ENCODE results near the gene SLCO4A1. TPM values are rescaled to one million over a fixed set of nuclear protein-coding genes. Genes with fewer than 3 reads are reported as not detected.
A peak's percentile ranks its signal among the peaks of the same experiment; 100 is the strongest.

Gene SLCO4A1
- total and polyA plus RNA-seq, 4 experiments from 2014 or later = 0.49 to 0.99 (median 0.97) TPM; not detected in 1

GRCh38 chr20:62674370-62674769 lies 32.1 kb downstream of the SLCO4A1 start:
- H3K4me1 Mint-ChIP-seq = peaks cover 0 to 14% (median 4%) of the 10 kb centered on the region in 4 donors
- ChIA-PET CTCF (ENCODE audit: partially characterized antibody) (interaction anchor here (1.3 to 1.5 kb wide), 2 partner anchors 23 to 134 kb away, joined by 3 read pairs; no protein-coding TSS in a partner anchor), POLR2A (ENCODE audit: partially characterized antibody) (no interaction called here)
- no peaks in the 10 kb centered on the region for H3K36me3 ChIP-seq (ENCODE audit: insufficient read depth, low read length)
- H3K9me3 ChIP-seq (ENCODE audit: control insufficient read depth in 1 of 2, low read length in 2 of 2) = no peaks in the 10 kb centered on the region
- no peak for DNase-seq
- no peak overlapping the region for H3K27ac ChIP-seq (ENCODE audit: low read depth, low read length)
- no peak overlapping the region for H3K27ac Mint-ChIP-seq
- peaks cover 0 to 3% of the 10 kb centered on the region in 2 donors for H3K36me3 Mint-ChIP-seq
- H3K4me3 Mint-ChIP-seq = no peak overlapping the region
- H3K4me3 ChIP-seq (ENCODE audit: low read length in 2 of 2) = no peak overlapping the region
- no peaks in the 10 kb centered on the region for H3K27me3 Mint-ChIP-seq
- no peaks in the 10 kb centered on the region for H3K4me1 ChIP-seq (ENCODE audit: insufficient read depth, low read length)
- H3K27me3 ChIP-seq (ENCODE audit: insufficient read depth, low read length) = no peaks in the 10 kb centered on the region
- intact Hi-C loops (cut with micrococcal nuclease) = no loop called here
- peaks cover 0 to 2% (median 0%) of the 10 kb centered on the region in 8 donors for H3K9me3 Mint-ChIP-seq

GRCh38 chr20:62675156-62675876 lies 33.0 kb downstream of the SLCO4A1 start:
- Mint-ChIP-seq H3K4me1 (peaks cover 0 to 18% (median 4%) of the 10 kb centered on the region in 4 donors), H3K27ac (no peak overlapping the region), H3K9me3 (peaks cover 0 to 9% (median 0%) of the 10 kb centered on the region in 8 donors), H3K27me3 (no peaks in the 10 kb centered on the region), H3K4me3 (no peak overlapping the region), H3K36me3 (peaks cover 0 to 3% of the 10 kb centered on the region in 2 donors)
- Histone ChIP-seq H3K36me3 (ENCODE audit: insufficient read depth, low read length) (no peaks in the 10 kb centered on the region), H3K27ac (ENCODE audit: low read depth, low read length) (no peak overlapping the region), H3K4me3 (ENCODE audit: low read length in 2 of 2) (no peak overlapping the region), H3K9me3 (ENCODE audit: control insufficient read depth in 1 of 2, low read length in 2 of 2) (no peaks in the 10 kb centered on the region), H3K4me1 (ENCODE audit: insufficient read depth, low read length) (no peaks in the 10 kb centered on the region), H3K27me3 (ENCODE audit: insufficient read depth, low read length) (no peaks in the 10 kb centered on the region)
- intact Hi-C loops (cut with micrococcal nuclease) = no loop called here
- no peak for DNase-seq
- ChIA-PET POLR2A (ENCODE audit: partially characterized antibody) (no interaction called here), CTCF (ENCODE audit: partially characterized antibody) (interaction anchor here (1.3 kb wide), 1 partner anchor 24 kb away, joined by 3 read pairs; no protein-coding TSS in a partner anchor)

GRCh38 chr20:62675877-62676260 lies 33.6 kb downstream of the SLCO4A1 start:
- ChIA-PET POLR2A (ENCODE audit: partially characterized antibody) (no interaction called here), CTCF (ENCODE audit: partially characterized antibody) (no interaction called here)
- Mint-ChIP-seq H3K9me3 (peaks cover 0 to 14% (median 2%) of the 10 kb centered on the region in 8 donors), H3K27ac (no peak overlapping the region), H3K27me3 (no peaks in the 10 kb centered on the region), H3K4me1 (peaks cover 0 to 18% (median 4%) of the 10 kb centered on the region in 4 donors), H3K4me3 (no peak overlapping the region), H3K36me3 (peaks cover 0 to 3% of the 10 kb centered on the region in 2 donors)
- Histone ChIP-seq H3K4me3 (ENCODE audit: low read length in 2 of 2) (no peak overlapping the region), H3K27me3 (ENCODE audit: insufficient read depth, low read length) (no peaks in the 10 kb centered on the region), H3K4me1 (ENCODE audit: insufficient read depth, low read length) (no peaks in the 10 kb centered on the region), H3K36me3 (ENCODE audit: insufficient read depth, low read length) (no peaks in the 10 kb centered on the region), H3K9me3 (ENCODE audit: control insufficient read depth in 1 of 2, low read length in 2 of 2) (no peaks in the 10 kb centered on the region), H3K27ac (ENCODE audit: low read depth, low read length) (no peak overlapping the region)
- intact Hi-C loops (cut with micrococcal nuclease) = no loop called here
- no peak for DNase-seq

GRCh38 chr20:62676976-62677375 lies 34.7 kb downstream of the SLCO4A1 start:
- Mint-ChIP-seq H3K4me3 (peak overlapping the region in 1 of 8 donors; percentile 35), H3K27me3 (no peaks in the 10 kb centered on the region), H3K27ac (peak overlapping the region in 2 of 7 donors; percentile 57 to 60), H3K9me3 (peaks cover 0 to 12% (median 2%) of the 10 kb centered on the region in 8 donors), H3K4me1 (peaks cover 0 to 18% (median 4%) of the 10 kb centered on the region in 4 donors), H3K36me3 (peaks cover 0 to 3% of the 10 kb centered on the region in 2 donors)
- H3K27me3 ChIP-seq (ENCODE audit: insufficient read depth, low read length) = no peaks in the 10 kb centered on the region
- H3K4me1 ChIP-seq (ENCODE audit: insufficient read depth, low read length) = no peaks in the 10 kb centered on the region
- H3K9me3 ChIP-seq (ENCODE audit: control insufficient read depth in 1 of 2, low read length in 2 of 2) = no peaks in the 10 kb centered on the region
- ChIA-PET CTCF (ENCODE audit: partially characterized antibody) (interaction anchor here (2.0 kb wide), 1 partner anchor 131 kb away, joined by 9 read pairs; no protein-coding TSS in a partner anchor), POLR2A (ENCODE audit: partially characterized antibody) (no interaction called here)
- H3K27ac ChIP-seq (ENCODE audit: low read depth, low read length) = no peak overlapping the region
- no peak overlapping the region for H3K4me3 ChIP-seq (ENCODE audit: low read length in 2 of 2)
- DNase-seq = no peak
- intact Hi-C loops (cut with micrococcal nuclease) = no loop called here
- H3K36me3 ChIP-seq (ENCODE audit: insufficient read depth, low read length) = no peaks in the 10 kb centered on the region

GRCh38 chr20:62677678-62678077 lies 35.4 kb downstream of the SLCO4A1 start:
- DNase-seq = no peak
- no peak overlapping the region for H3K4me3 ChIP-seq (ENCODE audit: low read length in 2 of 2)
- ChIA-PET CTCF (ENCODE audit: partially characterized antibody) (interaction anchor here (2.0 kb wide), 1 partner anchor 131 kb away, joined by 9 read pairs; no protein-coding TSS in a partner anchor), POLR2A (ENCODE audit: partially characterized antibody) (no interaction called here)
- H3K27me3 ChIP-seq (ENCODE audit: insufficient read depth, low read length) = no peaks in the 10 kb centered on the region
- H3K27me3 Mint-ChIP-seq = no peaks in the 10 kb centered on the region
- intact Hi-C loops (cut with micrococcal nuclease) = no loop called here
- peaks cover 0 to 18% (median 4%) of the 10 kb centered on the region in 4 donors for H3K4me1 Mint-ChIP-seq
- no peaks in the 10 kb centered on the region for H3K4me1 ChIP-seq (ENCODE audit: insufficient read depth, low read length)
- H3K9me3 Mint-ChIP-seq = peaks cover 0 to 12% (median 2%) of the 10 kb centered on the region in 8 donors
- peaks cover 0 to 3% of the 10 kb centered on the region in 2 donors for H3K36me3 Mint-ChIP-seq
- no peak overlapping the region for H3K4me3 Mint-ChIP-seq
- H3K27ac Mint-ChIP-seq = no peak overlapping the region
- no peak overlapping the region for H3K27ac ChIP-seq (ENCODE audit: low read depth, low read length)
- no peaks in the 10 kb centered on the region for H3K36me3 ChIP-seq (ENCODE audit: insufficient read depth, low read length)
- H3K9me3 ChIP-seq (ENCODE audit: control insufficient read depth in 1 of 2, low read length in 2 of 2) = no peaks in the 10 kb centered on the region

- ChIA-PET CTCF (ENCODE audit: partially characterized antibody) (interaction anchor here (0.7 to 2.0 kb wide), 2 partner anchors 43 to 130 kb away, joined by 3 to 9 read pairs; no protein-coding TSS in a partner anchor), POLR2A (ENCODE audit: partially characterized antibody) (interaction anchor here (0.7 kb wide), 1 partner anchor 63 kb away, joined by 3 read pairs; no protein-coding TSS in a partner anchor)
- Histone ChIP-seq H3K4me3 (ENCODE audit: low read length in 2 of 2) (no peak overlapping the region), H3K9me3 (ENCODE audit: control insufficient read depth in 1 of 2, low read length in 2 of 2) (no peaks in the 10 kb centered on the region), H3K36me3 (ENCODE audit: insufficient read depth, low read length) (no peaks in the 10 kb centered on the region), H3K27ac (ENCODE audit: low read depth, low read length) (no peak overlapping the region), H3K27me3 (ENCODE audit: insufficient read depth, low read length) (no peaks in the 10 kb centered on the region), H3K4me1 (ENCODE audit: insufficient read depth, low read length) (no peaks in the 10 kb centered on the region)
- H3K27ac Mint-ChIP-seq = peak overlapping the region in 3 of 7 donors; percentile 5 to 78 (median 21)
- H3K27me3 Mint-ChIP-seq = no peaks in the 10 kb centered on the region
- peaks cover 0 to 18% (median 4%) of the 10 kb centered on the region in 4 donors for H3K4me1 Mint-ChIP-seq
- no peak overlapping the region for H3K4me3 Mint-ChIP-seq
- peaks cover 0 to 3% of the 10 kb centered on the region in 2 donors for H3K36me3 Mint-ChIP-seq
- peaks cover 0 to 12% (median 2%) of the 10 kb centered on the region in 8 donors for H3K9me3 Mint-ChIP-seq
- DNase-seq = no peak
- intact Hi-C loops (cut with micrococcal nuclease) = no loop called here
Observed at GRCh38 chr20:62678553-62678952, 36.2 kb downstream of the SLCO4A1 start.

GRCh38 chr20:62679978-62680589 lies 37.8 kb downstream of the SLCO4A1 start:
- H3K4me1 Mint-ChIP-seq = peaks cover 0 to 18% (median 4%) of the 10 kb centered on the region in 4 donors
- H3K9me3 ChIP-seq (ENCODE audit: control insufficient read depth in 1 of 2, low read length in 2 of 2) = no peaks in the 10 kb centered on the region
- peaks cover 0 to 12% (median 2%) of the 10 kb centered on the region in 8 donors for H3K9me3 Mint-ChIP-seq
- POLR2A ChIA-PET (ENCODE audit: partially characterized antibody) = no interaction called here
- H3K36me3 ChIP-seq (ENCODE audit: insufficient read depth, low read length) = no peaks in the 10 kb centered on the region
- no peak for DNase-seq
- no peak overlapping the region for H3K27ac Mint-ChIP-seq
- H3K4me3 Mint-ChIP-seq = no peak overlapping the region
- H3K27me3 Mint-ChIP-seq = no peaks in the 10 kb centered on the region
- no peaks in the 10 kb centered on the region for H3K27me3 ChIP-seq (ENCODE audit: insufficient read depth, low read length)
- peaks cover 0 to 3% of the 10 kb centered on the region in 2 donors for H3K36me3 Mint-ChIP-seq
- no peak overlapping the region for H3K4me3 ChIP-seq (ENCODE audit: low read length in 2 of 2)
- no peaks in the 10 kb centered on the region for H3K4me1 ChIP-seq (ENCODE audit: insufficient read depth, low read length)
- intact Hi-C loops (cut with micrococcal nuclease) = no loop called here
- no peak overlapping the region for H3K27ac ChIP-seq (ENCODE audit: low read depth, low read length)
- CTCF ChIA-PET (ENCODE audit: partially characterized antibody) = no interaction called here
